ENCODE data around the gene DEXI.

DNA sequence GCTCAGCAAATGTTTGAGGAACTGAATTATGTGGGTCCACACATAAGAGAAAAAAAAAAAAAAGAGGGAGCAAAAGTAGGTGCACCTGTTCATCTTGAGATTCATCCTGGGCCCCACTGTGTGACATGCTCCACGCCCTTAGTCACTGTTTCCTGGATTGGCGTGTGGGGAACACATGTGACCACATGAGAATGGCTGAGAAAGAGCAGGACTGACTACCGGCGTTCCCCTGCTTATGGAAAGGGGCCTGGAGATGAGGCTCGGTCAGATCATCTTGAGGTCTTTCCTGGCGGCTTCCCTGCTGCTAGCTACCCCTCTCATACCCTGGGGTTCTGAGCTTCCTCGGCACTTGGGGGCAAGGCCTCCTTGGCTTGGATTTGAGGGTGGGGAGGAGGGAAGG, 3.9 kb downstream of the DEXI start:
- TF ChIP-seq, protein P1, sequence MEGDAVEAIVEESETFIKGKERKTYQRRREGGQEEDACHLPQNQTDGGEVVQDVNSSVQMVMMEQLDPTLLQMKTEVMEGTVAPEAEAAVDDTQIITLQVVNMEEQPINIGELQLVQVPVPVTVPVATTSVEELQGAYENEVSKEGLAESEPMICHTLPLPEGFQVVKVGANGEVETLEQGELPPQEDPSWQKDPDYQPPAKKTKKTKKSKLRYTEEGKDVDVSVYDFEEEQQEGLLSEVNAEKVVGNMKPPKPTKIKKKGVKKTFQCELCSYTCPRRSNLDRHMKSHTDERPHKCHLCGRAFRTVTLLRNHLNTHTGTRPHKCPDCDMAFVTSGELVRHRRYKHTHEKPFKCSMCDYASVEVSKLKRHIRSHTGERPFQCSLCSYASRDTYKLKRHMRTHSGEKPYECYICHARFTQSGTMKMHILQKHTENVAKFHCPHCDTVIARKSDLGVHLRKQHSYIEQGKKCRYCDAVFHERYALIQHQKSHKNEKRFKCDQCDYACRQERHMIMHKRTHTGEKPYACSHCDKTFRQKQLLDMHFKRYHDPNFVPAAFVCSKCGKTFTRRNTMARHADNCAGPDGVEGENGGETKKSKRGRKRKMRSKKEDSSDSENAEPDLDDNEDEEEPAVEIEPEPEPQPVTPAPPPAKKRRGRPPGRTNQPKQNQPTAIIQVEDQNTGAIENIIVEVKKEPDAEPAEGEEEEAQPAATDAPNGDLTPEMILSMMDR (IDR thresholded peaks at IDR 0.05 in 4 of 5, conservative IDR thresholded peaks at IDR 0.05 in 1 of 5): no peak
- TF ChIP-seq POLR2A (IDR thresholded peaks at IDR 0.05): peak; percentile 31 to 43
